B cell (primary cell): Measurements from ENCODE around the gene FHIT.

Experiments used
- CTCF ChIP-seq: fragments of 200-600 bp; IDR thresholded peaks from one replicate; pipeline ENCODE4 v1.8.0; 2022; ENCODE audit warnings: antibody characterized with exemption, mild to moderate bottlenecking
- EZH2 ChIP-seq: IDR thresholded peaks from 2 replicates; pipeline ENCODE4 v1.6.1; 2012; ENCODE audit warnings: borderline replicate concordance, low read depth, mild to moderate bottlenecking, moderate library complexity, low read length; ENCODE audit not compliant: insufficient read depth, poor library complexity, severe bottlenecking

- no peak for TF ChIP-seq CTCF
- TF ChIP-seq EZH2: no peak
Measured at GRCh38 chr3:59788801-59789200, 1462.5 kb downstream of the FHIT start.
